HT1080 (cell line): ENCODE results near the gene JAKMIP1. TPM values are rescaled to one million over a fixed set of nuclear protein-coding genes. Genes with fewer than 3 reads are reported as not detected.

ENCODE experiments used
- total RNA-seq: library from RNA; depleted of rRNA; stranded (reverse); fragments of >200 nt; shearing (Covaris generic); gene quantifications from 2 replicates; pipeline ENCODE4 v1.2.3, GENCODE V29; 2014; rRNA removed

The JAKMIP1 gene
- total RNA-seq, 1 experiment from 2014 or later: not detected

Other genes starting within 250 kb of the JAKMIP1 start
- gene C4orf50, start 182.1 kb downstream of the JAKMIP1 start, total RNA-seq: not detected in 2 replicates
- 11.1 and 14.8 TPM in 2 replicates for gene WFS1, start 69.3 kb upstream of the JAKMIP1 start, total RNA-seq